HG02759 (cell line): ENCODE measurements around the gene TP53I13.
"Not testable (repeated sequence)": the region's sequence is repeated elsewhere in the genome, so short reads cannot be mapped to it uniquely, and the experiment has no call there.

ENCODE experiments used
- ATAC-seq: cut with Tn5 transposase; IDR thresholded peaks from one replicate; pipeline ENCODE4 v1.9.1; 2021; ENCODE audit warnings: mild to moderate bottlenecking, moderate library complexity; ENCODE audit not compliant: unreplicated experiment

Gene TP53I13

DNA sequence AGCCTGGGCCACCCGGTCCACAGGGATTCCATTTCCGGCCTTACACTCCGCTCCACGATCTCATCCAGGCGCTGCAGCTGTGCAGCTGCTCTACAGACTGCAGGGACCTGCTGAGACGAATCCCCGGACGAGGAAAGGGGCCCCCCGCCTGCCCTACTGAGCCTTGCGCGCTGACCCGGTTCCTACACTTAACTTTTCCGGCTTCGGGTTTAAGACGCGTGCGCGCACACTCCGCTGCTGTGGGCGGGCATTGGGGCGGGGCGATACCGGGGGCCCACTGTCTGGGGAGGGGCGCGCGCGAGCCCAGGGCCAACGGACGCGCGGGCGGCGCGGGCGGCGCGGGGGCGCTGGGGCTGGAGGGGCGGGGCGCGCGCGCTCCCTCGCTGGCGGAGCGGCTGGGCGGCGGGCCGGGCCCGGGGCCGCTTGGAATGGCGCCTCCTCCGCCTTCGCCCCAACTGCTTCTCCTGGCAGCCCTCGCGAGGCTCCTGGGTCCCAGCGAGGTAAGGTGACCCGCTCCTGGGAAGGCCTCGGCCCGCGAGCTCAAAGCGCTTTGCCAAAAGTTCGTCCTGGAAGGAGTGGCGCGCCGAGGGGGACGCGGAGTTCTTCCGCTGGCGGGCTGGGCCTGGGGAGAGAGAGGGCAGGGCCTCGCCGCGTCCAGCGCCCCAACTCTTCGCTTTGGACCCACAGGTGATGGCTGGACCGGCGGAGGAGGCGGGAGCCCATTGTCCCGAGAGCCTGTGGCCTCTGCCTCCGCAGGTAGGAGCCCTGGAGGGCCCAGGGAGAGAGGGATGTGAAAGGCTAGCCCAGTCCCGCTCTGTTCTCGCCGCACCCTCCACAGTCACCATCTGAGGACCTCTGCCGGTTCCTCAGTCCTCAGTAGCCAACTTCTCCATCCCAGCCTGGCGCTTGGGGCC lies at the start of gene TP53I13:
Gene TP53I13 (plus strand): TSS at position 371 of the 914 bp plus-strand sequence. CDS start 58 bp downstream, at position 429.
- peak; percentile 53 for ATAC-seq

DNA sequence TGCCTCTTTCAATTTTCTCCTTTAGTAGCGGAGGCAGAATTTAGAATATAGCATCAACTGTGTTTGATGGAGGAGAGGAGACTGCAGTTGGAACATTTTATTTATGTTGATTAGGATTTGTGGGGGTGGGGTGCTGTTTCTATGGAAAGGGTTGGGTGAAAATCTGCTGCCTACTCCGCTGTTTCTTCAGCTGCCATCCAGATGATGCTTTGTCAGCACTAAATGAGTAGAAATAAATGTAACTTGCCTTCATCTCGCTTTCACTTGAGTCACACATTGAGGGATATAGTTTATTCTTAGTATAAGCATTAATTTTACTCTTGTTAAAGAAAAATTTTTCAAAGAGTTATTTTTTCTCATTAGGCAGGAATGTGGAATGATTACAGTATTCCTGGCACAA lies 43.8 kb upstream of the TP53I13 start:
- ATAC-seq: no peak

DNA sequence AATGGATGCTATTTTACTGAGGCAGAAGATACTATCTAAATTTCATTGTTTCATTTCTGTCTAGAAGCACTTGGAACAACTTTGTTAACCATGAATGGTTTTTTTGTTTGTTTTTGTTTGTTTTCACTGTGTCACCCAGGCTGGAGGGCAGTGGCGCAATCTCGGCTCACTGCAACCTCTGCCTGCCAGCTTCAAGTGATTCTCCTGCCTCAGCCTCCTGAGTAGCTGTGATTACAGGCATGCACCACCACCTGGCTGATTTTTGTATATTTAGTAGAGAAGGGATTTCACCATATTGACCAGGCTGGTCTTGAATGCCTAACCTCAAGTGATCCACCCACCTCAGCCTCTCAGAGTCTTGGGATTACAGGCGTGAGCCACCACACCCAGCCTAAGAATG lies 42.2 kb upstream of the TP53I13 start:
- ATAC-seq: no peak

GRCh38 chr17:29533976-29534375 lies 34.5 kb upstream of the TP53I13 start:
- no peak for ATAC-seq

GRCh38 chr17:29544066-29544465 lies 24.4 kb upstream of the TP53I13 start:
- no peak for ATAC-seq

DNA sequence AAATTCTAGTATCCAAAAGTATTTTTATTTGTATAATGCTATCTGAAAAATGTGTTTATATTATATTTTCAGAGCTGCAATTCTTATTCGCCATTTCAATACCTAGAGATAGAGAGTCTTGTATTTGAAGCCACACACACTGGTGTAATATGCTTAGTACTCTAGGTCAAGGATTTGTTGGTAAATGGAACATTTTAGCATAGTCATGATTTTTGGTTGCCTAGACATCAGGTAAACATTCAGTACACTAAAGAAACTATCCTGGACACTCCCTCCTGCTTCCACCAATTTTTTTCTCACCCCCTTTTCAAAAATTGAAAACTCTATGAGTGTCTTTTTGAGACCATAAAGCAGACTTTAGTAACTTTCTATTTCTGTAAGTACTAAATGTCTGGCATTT lies 22.4 kb upstream of the TP53I13 start:
- ATAC-seq: no peak

DNA sequence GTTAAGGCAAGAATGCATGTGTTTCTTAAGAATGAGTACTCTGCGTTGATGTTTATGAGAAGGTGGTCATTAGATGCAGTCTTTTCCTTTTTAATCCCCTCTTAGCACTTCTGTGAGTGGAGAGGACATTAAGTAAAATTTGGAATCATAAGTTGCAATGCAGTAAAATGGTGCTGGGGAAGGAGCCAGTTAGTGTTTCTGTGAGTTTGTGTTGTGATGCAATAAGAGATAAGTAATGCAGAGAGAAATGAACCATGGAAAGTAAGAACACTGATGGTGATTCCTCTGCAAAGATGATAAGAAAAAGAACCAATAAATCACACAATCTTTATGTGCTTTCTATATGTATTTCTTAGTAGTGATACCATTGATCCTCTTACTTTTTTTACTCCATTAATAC lies 21.7 kb upstream of the TP53I13 start:
- ATAC-seq: no peak

DNA sequence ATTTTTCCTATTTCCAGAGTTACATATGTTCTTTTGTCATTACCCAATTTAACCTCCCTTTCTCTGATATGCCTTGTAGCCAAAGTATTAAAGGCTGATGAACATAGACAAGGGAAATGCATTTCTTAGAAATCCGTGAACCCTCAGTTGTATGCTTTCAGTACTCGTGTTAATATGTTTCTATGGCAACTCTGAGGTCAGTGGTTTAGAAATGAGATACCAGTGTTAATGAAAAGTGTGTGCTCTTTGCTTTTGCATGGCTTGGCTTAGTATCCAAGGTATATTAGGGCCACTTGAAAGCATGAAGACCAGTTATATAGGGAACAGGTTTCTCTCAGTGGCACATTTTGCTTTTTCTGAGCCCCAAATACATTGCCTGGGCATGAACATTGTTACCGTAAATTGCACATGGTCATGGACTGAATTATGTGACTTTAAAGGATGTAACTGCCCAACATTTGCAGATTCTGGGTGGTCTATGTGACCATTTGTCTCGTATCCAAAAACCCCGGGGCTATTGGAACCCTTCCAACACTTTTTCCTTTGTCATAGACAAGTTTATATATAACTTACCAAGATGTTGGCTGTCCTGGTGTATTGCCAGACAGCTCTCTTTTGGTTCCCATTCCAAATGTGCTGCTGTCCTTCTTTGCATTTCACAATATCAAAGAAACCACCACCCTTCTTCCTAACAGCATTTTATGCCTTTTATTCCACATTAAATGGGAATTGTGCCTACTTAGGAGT lies 19.2 kb upstream of the TP53I13 start:
- ATAC-seq: no peak

DNA sequence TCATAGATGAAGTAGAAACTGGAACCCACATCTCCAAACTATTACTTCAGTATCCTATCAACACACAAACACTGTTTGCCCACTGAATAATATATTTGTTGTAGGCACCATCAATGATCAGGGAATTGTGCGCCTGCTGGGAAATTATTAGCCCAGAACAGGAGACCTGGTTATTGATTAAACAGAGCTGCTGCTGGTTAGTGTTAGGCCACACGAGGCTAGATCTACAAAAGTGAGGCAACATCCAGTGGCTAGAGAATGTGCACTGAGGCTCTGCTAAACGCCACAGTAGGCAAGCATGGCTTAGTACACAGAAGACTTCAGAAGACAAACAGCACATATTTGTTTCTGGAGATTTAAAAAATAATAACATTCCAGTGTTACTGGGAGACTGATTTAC lies 12.7 kb upstream of the TP53I13 start:
- no peak for ATAC-seq

- ATAC-seq: no peak
Measured at GRCh38 chr17:29557085-29557738, 11.3 kb upstream of the TP53I13 start.

DNA sequence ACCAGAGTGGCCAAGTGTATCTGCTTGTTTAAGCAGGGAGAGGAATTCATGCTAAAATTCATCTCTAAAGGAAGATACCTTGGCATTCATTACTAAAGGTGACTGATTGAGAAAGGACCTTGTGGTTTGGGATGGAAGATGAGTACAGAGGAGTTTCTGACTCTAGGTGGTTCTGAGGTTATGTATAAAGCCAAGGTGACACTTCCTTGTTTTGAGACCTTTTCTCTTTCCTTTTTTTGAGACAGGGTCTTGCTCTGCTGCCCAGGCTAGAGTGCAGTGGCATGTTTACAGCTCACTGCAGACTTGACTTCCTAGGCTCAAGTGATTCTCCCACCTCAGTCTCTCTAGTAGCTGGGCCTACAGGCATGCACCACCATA lies 10.8 kb upstream of the TP53I13 start:
- ATAC-seq: no peak

DNA sequence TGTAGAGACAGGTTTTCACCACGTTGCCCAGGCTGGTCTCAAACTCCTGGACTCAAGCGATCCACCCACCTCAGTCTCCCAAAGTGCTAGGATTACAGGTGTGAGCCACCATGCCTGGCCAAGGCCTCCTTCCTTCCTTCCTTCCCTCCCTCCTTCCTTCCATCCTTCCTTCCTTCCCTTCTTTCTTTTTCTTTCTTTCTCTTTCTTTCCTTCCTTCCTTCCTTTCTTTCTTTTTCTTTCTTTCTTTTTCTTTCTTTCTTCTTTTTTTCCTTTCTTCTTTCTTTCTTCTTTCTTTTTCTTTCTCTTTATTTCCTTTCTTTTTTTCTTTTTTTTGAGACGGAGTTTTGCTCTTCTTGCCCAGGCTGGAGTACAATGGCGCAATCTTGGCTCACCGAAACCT lies 10.4 kb upstream of the TP53I13 start:
- ATAC-seq: not testable (repeated sequence)

- no peak for ATAC-seq
Measured at GRCh38 chr17:29559640-29560039, 8.9 kb upstream of the TP53I13 start.

- ATAC-seq: no peak
Measured at GRCh38 chr17:29560316-29560715, 8.2 kb upstream of the TP53I13 start.

GRCh38 chr17:29561554-29562517 lies 6.7 kb upstream of the TP53I13 start:
- no peak for ATAC-seq

GRCh38 chr17:29562615-29563014 lies 5.9 kb upstream of the TP53I13 start:
- ATAC-seq: no peak

- no peak for ATAC-seq
Measured at GRCh38 chr17:29563816-29564215, 4.7 kb upstream of the TP53I13 start.

DNA sequence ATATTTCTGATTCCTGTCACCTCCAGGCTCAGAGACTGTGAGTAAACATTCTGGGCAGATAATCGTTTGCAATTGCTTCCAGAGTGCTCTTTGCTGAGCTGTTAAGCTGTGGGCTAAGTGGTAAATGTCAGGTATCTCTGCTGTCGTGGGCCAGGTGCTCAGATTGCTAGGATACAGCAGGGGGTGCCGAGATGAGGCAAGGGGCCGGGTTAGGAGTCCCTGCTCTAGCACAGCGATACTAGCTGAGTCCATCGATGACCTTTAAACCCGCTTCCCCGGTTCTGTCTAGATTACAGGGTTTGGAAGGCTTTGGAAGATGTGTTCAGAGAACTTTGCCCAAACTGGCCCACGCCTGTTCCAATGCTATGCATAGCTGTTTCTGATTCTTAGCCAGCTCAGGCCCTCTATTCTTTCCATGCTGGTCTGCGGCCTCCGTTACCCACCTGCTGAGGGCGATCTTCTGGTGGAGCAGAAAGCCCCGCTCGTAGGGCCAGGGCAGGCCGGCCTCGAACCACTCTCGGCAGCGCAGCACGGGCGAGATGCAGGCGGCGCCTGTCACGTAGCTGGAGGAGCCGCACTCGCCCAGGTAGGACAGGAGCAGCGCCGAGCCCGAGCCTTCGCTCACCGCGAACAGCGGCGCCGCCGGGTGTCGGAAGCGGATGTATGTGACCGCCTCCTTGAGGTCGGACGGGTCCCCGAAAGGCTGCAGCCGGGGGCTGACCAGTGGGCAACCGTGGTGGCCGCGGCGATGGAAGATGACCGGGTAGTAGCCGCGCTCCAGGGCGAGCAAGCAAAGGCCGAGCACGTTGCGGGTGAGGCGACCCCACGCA lies 2.6 kb upstream of the TP53I13 start:
- no peak for ATAC-seq

DNA sequence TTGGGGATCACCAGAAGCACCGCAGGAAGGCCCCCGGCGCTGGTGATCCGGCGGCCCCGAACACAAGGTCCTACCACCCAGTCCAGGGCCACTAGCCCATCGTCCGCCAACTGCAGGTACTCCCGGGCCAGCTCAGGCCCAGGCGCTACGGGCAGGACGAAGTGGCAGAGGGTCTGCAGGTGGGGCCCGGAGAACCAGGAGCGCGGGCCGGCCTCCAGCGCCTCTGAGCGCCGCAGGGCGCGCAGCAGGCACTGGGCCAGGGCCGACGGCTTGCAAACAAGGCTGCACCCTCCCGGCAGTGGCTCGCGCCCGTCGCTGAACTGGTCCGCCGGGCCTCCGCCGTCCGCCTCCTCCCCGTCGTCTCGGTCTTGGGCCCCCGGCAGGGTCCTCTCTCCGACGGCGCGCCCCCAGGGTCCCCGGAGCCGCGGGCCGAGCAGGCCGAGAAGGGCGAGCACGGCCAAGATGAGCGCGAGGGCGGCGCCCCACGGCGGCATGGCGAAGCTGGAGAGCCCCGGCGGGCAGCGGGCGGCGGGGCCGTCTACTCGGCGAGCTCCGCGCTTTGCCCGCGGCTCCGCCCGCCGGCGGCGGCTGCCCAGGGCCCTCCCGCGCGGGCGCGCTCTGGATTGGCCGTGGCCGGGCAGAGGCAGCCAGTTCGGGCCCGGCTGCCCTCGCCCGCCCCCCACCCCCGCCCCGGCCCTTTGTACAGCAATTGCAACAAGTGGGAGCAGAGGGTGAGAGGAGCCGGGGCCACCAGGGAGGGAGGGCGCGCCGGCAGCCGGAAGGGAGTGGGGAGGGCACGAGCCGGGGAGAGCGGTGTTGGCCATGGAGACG lies 1.8 kb upstream of the TP53I13 start, which contains the start of gene ABHD15:
Gene ABHD15 (minus strand): TSS at position 565 of the 831 bp plus-strand sequence. CDS start 71 bp downstream, at position 494.
- no peak for ATAC-seq
